K562 (cell line): Measurements from ENCODE around the gene CAPZB. TPM values are rescaled to one million over a fixed set of nuclear protein-coding genes. Genes with fewer than 3 reads are reported as not detected.

Experiments used
- ATAC-seq: fragments of 200-7000 bp; cut with Tn5 transposase; 3 replicates; pipeline ENCODE4 v1.9.1; 2020; ENCODE audit warnings: moderate library complexity
- BruUV-seq: library from RNA; stranded (reverse); fragments of 400-500 nt; replicated peaks from 2 replicates; lab custom pipeline; 2021; lab: Mats Ljungman, UMichigan
- CTCF ChIA-PET: fragments of 300-600 bp; formaldehyde crosslinking; extraction: SDS; loops from one replicate; lab custom pipeline; 2021; ENCODE audit warnings: low intra/inter-chr PET ratio; lab: Yijun Ruan, JAX
- POLR2A ChIA-PET: fragments of 300-600, 350-650 bp; sonication (Branson Sonifier 250); formaldehyde crosslinking; extraction: SDS; loops from one replicate; lab custom pipeline; 2021; ENCODE audit warnings: antibody characterized with exemption, inconsistent platforms; lab: Yijun Ruan, JAX
- DNase-seq, 4 experiments: peaks; one replicate each; pipeline versions ENCODE4 v3.0.0 to v3.0.0-alpha.2; 2011 to 2018; ENCODE audit warnings: low spot score in 3 of 4, mixed read lengths in 3 of 4; ENCODE audit errors: extremely low read depth in 1 of 4
- FAIRE-seq: peaks from 2 replicates; lab custom pipeline; 2011; peaks lifted over from hg19 to GRCh38; lab: Jason Lieb, UNC
- H2AFZ ChIP-seq: 2 replicates; pipeline ENCODE4 v1.6.0; 2011; ENCODE audit warnings: low read depth, low read length, control low read depth, inconsistent platforms
- H3K27ac ChIP-seq: fragments of 200-600 bp; 3 replicates; pipeline ENCODE4 v1.8.0; 2011; ENCODE audit warnings: low read depth, mild to moderate bottlenecking, control low read depth, inconsistent platforms, low read length, moderate library complexity, mixed read lengths; ENCODE audit errors: extremely low read depth
- H3K27me3 ChIP-seq, 2 experiments: fragments of 300-600 bp in 1 of 2; 2 replicates in 1 of 2; 3 replicates in 1 of 2; pipeline versions ENCODE4 v1.6.0 to v1.8.0; 2011; ENCODE audit warnings: inconsistent platforms in 2 of 2, low read length in 2 of 2, mild to moderate bottlenecking in 1 of 2, mixed read lengths in 1 of 2, moderate library complexity in 1 of 2; ENCODE audit not compliant: control insufficient read depth in 2 of 2, insufficient read depth in 2 of 2
- H3K36me3 ChIP-seq: fragments of 300-600 bp; 3 replicates; pipeline ENCODE4 v1.8.0; 2011; ENCODE audit warnings: mild to moderate bottlenecking, low read length, inconsistent platforms; ENCODE audit not compliant: control insufficient read depth, insufficient read depth
- H3K4me1 ChIP-seq, 2 experiments: fragments of 200-600 bp in 1 of 2; replicated peaks in 1 of 2; 2 replicates in 1 of 2; 3 replicates in 1 of 2; pipeline versions ENCODE4 v1.5.1 to v1.8.0; 2011; ENCODE audit warnings: inconsistent platforms in 2 of 2, low read length in 2 of 2, mild to moderate bottlenecking in 1 of 2, mixed read lengths in 1 of 2, moderate library complexity in 1 of 2; ENCODE audit not compliant: control insufficient read depth in 2 of 2, insufficient read depth in 2 of 2
- H3K4me2 ChIP-seq: 2 replicates; pipeline ENCODE4 v1.6.1; 2011; ENCODE audit warnings: low read length, control low read depth, inconsistent platforms, mixed read lengths; ENCODE audit not compliant: insufficient read depth
- H3K4me3 ChIP-seq: fragments of 200-600 bp; sonication (generic), shearing (Covaris generic); 2 replicates; pipeline ENCODE4 v1.5.1; 2016; ENCODE audit warnings: control low read depth, inconsistent platforms
- H3K79me2 ChIP-seq: fragments of 200-600 bp; 3 replicates; pipeline ENCODE4 v1.8.0; 2011; ENCODE audit warnings: low read length, inconsistent platforms; ENCODE audit not compliant: control insufficient read depth, insufficient read depth
- H3K9ac ChIP-seq, 2 experiments: 2 replicates each; pipeline versions ENCODE4 v1.6.0 to v1.6.1; 2011; ENCODE audit warnings: low read depth in 2 of 2, low read length in 2 of 2, control low read depth in 1 of 2, inconsistent platforms in 1 of 2, mild to moderate bottlenecking in 1 of 2, mixed read lengths in 1 of 2; ENCODE audit not compliant: insufficient read depth in 1 of 2
- H3K9me1 ChIP-seq: one replicate; pipeline ENCODE4 v1.6.0; 2011; ENCODE audit warnings: inconsistent platforms, mild to moderate bottlenecking, low read length, moderate library complexity; ENCODE audit not compliant: control insufficient read depth, insufficient read depth
- H3K9me3 ChIP-seq: replicated peaks from 2 replicates; pipeline ENCODE4 v1.5.1; 2011; ENCODE audit warnings: low read depth, low read length, inconsistent platforms; ENCODE audit not compliant: control insufficient read depth, insufficient read depth
- H4K20me1 ChIP-seq: replicated peaks from 2 replicates; pipeline ENCODE4 v1.6.1; 2011; ENCODE audit warnings: low read length, inconsistent platforms, mixed read lengths; ENCODE audit not compliant: control insufficient read depth, insufficient read depth
- BCLAF1 ChIP-seq, 2 experiments: fragments of 450-650 bp in 1 of 2; IDR thresholded peaks; 2 replicates each; pipeline ENCODE4 v1.6.1; 2011 to 2017; ENCODE audit warnings: low read depth in 2 of 2, antibody characterized with exemption in 1 of 2, borderline replicate concordance in 1 of 2, low read length in 1 of 2, mild to moderate bottlenecking in 1 of 2, mixed read lengths in 1 of 2; ENCODE audit not compliant: control insufficient read depth in 1 of 2
- KAT7 ChIP-seq: sonication (generic); formaldehyde crosslinking; IDR thresholded peaks from 2 replicates; pipeline ENCODE4 v1.8.0; 2022; ENCODE audit warnings: missing genetic modification reagents, mild to moderate bottlenecking, borderline replicate concordance
- POLR2B ChIP-seq: fragments of 450-650 bp; IDR thresholded peaks from 2 replicates; pipeline ENCODE4 v1.6.1; 2018; ENCODE audit warnings: low read depth; ENCODE audit not compliant: partially characterized antibody
- ZBTB1 ChIP-seq: sonication (generic); formaldehyde crosslinking; IDR thresholded peaks from 2 replicates; pipeline ENCODE4 v1.8.1; 2023; ENCODE audit warnings: missing genetic modification reagents, low read depth, mild to moderate bottlenecking, borderline replicate concordance
- ZFP30 ChIP-seq: fragments of 250-450 bp; sonication (Bioruptor Pico); IDR thresholded peaks from 2 replicates; pipeline ENCODE4 v1.8.0; 2022; ENCODE audit warnings: moderate library complexity, mild to moderate bottlenecking, inconsistent platforms, borderline replicate concordance
- ZNF121 ChIP-seq: sonication (generic); formaldehyde crosslinking; conservative IDR thresholded peaks from 2 replicates; pipeline ENCODE4 v1.8.0; 2022; ENCODE audit warnings: missing genetic modification reagents
- ZNF311 ChIP-seq: fragments of 250-450 bp; sonication (Bioruptor Pico); IDR thresholded peaks from 2 replicates; pipeline ENCODE4 v1.4.0; 2020; ENCODE audit warnings: mild to moderate bottlenecking, moderate library complexity
- ZNF77 ChIP-seq: fragments of 250-450 bp; sonication (Bioruptor Pico); IDR thresholded peaks from 2 replicates; pipeline ENCODE4 v1.5.0; 2020
- ZNF79 ChIP-seq: fragments of 250-450 bp; sonication (Bioruptor Pico); IDR thresholded peaks from 2 replicates; pipeline ENCODE4 v1.4.0; 2020; ENCODE audit warnings: low read depth, mild to moderate bottlenecking, moderate library complexity
- WGBS: fragments of 100-300 bp; shearing (Covaris generic); methylation state at CpG from one replicate; pipeline ENCODE4 v1.1.6; 2016; ENCODE audit warnings: low coverage, mixed read lengths; ENCODE audit not compliant: insufficient coverage; ENCODE audit errors: missing lambda C conversion rate; 5-methylcytosine and 5-hydroxymethylcytosine counted together
- in situ Hi-C: fragments of 300-500 bp; cut with MboI; formaldehyde crosslinking; loops from 4 replicates; pipeline ENCODE4 v1.15.0; 2018; ENCODE audit warnings: inconsistent platforms, mixed read lengths
- intact Hi-C: fragments of 100-400 bp; cut with micrococcal nuclease; formaldehyde crosslinking; loops from 2 replicates; pipeline ENCODE4 v1.14.2; 2022
- polyA plus RNA-seq, 8 experiments: library from polyadenylated mRNA; depleted of rRNA in 4 of 8; stranded (reverse) in 5 of 8; unstranded in 3 of 8; fragments of >200 nt; fragmentation: Nextera tagmentation in 2 of 8; fragmentation: Illumina TruSeq in 1 of 8; extraction: Ambion mirVana in 2 of 8; extraction: Trizol in 1 of 8; gene quantifications; 2 replicates each; pipeline versions ENCODE4 v1.2.1 to v1.2.3, GENCODE V29; 2011 to 2014; ENCODE audit warnings: inconsistent platforms in 1 of 8, missing spikeins in 1 of 8
- total RNA-seq, 7 experiments: library from RNA; depleted of rRNA in 6 of 7; stranded (reverse); fragments of >200 nt in 6 of 7; fragmentation: Illumina TruSeq in 2 of 7; extraction: Trizol in 2 of 7; gene quantifications; 2 replicates each; pipeline versions ENCODE4 v1.2.1 to v1.2.3, GENCODE V29; 2011 to 2021; ENCODE audit warnings: low replicate concordance in 1 of 7
- TF ChIP-seq, protein P1 (sequence below): sonication (generic); formaldehyde crosslinking; IDR thresholded peaks from 2 replicates; pipeline ENCODE4 v1.8.0; 2023; ENCODE audit warnings: mild to moderate bottlenecking, missing genetic modification reagents

Gene CAPZB
- total and polyA plus RNA-seq, 9 of the 15 experiments (the other 6 are each of a cell fraction or from before 2014, with no cell fraction given), result 57.6 to 297 (median 125) TPM

GRCh38 chr1:19477284-19478249 lies 7.8 kb downstream of the CAPZB start:
- DNase-seq (no peak), FAIRE-seq (peak; percentile 44), ATAC-seq (peak; percentile 10; the same call in 2 of the 3 replicates)
- H3K79me2 ChIP-seq, result peaks cover 94% of the 10 kb centered on the region
- no TSS peak for BruUV-seq
- intact Hi-C loops, result no loop called here
- TF ChIP-seq, protein P1, sequence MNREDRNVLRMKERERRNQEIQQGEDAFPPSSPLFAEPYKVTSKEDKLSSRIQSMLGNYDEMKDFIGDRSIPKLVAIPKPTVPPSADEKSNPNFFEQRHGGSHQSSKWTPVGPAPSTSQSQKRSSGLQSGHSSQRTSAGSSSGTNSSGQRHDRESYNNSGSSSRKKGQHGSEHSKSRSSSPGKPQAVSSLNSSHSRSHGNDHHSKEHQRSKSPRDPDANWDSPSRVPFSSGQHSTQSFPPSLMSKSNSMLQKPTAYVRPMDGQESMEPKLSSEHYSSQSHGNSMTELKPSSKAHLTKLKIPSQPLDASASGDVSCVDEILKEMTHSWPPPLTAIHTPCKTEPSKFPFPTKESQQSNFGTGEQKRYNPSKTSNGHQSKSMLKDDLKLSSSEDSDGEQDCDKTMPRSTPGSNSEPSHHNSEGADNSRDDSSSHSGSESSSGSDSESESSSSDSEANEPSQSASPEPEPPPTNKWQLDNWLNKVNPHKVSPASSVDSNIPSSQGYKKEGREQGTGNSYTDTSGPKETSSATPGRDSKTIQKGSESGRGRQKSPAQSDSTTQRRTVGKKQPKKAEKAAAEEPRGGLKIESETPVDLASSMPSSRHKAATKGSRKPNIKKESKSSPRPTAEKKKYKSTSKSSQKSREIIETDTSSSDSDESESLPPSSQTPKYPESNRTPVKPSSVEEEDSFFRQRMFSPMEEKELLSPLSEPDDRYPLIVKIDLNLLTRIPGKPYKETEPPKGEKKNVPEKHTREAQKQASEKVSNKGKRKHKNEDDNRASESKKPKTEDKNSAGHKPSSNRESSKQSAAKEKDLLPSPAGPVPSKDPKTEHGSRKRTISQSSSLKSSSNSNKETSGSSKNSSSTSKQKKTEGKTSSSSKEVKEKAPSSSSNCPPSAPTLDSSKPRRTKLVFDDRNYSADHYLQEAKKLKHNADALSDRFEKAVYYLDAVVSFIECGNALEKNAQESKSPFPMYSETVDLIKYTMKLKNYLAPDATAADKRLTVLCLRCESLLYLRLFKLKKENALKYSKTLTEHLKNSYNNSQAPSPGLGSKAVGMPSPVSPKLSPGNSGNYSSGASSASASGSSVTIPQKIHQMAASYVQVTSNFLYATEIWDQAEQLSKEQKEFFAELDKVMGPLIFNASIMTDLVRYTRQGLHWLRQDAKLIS, result 0 out of 2 replicates have a peak, but pooled peaks have one; percentile 17
- TF ChIP-seq ZNF121 (CRISPR knock-in tag) (peak; percentile 91), ZBTB1 (CRISPR knock-in tag) (0 out of 2 replicates have a peak, but pooled peaks have one; percentile 35), POLR2B (no peak), BCLAF1 (IDR thresholded peaks at IDR 0.05; ENCODE audit: borderline replicate concordance in 1 of 2, control insufficient read depth in 1 of 2, low read depth in 2 of 2, low read length in 1 of 2) (no peak), ZNF77 (CRISPR knock-in tag) (no peak), KAT7 (CRISPR knock-in tag) (0 out of 2 replicates have a peak, but pooled peaks have one; percentile 12), ZNF311 (CRISPR knock-in tag) (no peak), ZNF79 (CRISPR knock-in tag) (no peak), ZFP30 (CRISPR knock-in tag) (no peak)
- no peak overlapping the region for H3K27ac ChIP-seq
- H3K36me3 ChIP-seq, result peaks cover 51% of the 10 kb centered on the region
- H4K20me1 ChIP-seq, result peaks cover 81% of the 10 kb centered on the region
- ChIA-PET CTCF (no interaction called here), POLR2A (interaction anchor here (0.5 to 3.6 kb wide), 5 partner anchors 8 to 999 kb away, joined by 3 to 34 read pairs (median 3); no protein-coding TSS in a partner anchor)
- no peaks in the 10 kb centered on the region for H3K27me3 ChIP-seq
- H3K9me1 ChIP-seq, result peaks cover 17% of the 10 kb centered on the region
- H3K9ac ChIP-seq, result peak overlapping the region in 1 of 2 experiments; percentile 49; a peak in 1 of 4 replicates
- 72% methylated on average over 11 of the region's 11 CpGs for WGBS
- peaks cover 44 to 48% of the 10 kb centered on the region in 2 experiments for H3K4me1 ChIP-seq
- in situ Hi-C loops, result no loop called here
- peak overlapping the region; percentile 47 for H3K4me2 ChIP-seq
- H2AFZ ChIP-seq, result no peak overlapping the region
- H3K9me3 ChIP-seq, result no peaks in the 10 kb centered on the region
- no peak overlapping the region for H3K4me3 ChIP-seq
